ENCODE results near the gene TTF1.

- TF ChIP-seq CTCF (IDR thresholded peaks at IDR 0.05; ENCODE audit: low read length) (no peak), EZH2 (IDR thresholded peaks at IDR 0.05; ENCODE audit: borderline replicate concordance, low read length) (no peak)
Measured at GRCh38 chr9:132350861-132351315, 55.8 kb downstream of the TTF1 start.

All from OCI-LY1 (cell line).